WTC11 (cell line): ENCODE results near the gene TNFSF11. TPM values are rescaled to one million over a fixed set of nuclear protein-coding genes. Genes with fewer than 3 reads are reported as not detected.
A peak's percentile ranks its signal among the peaks of the same experiment; 100 is the strongest.

ENCODE experiments used
- ATAC-seq: fragments of 200-7000 bp; cut with Tn5 transposase; 2 replicates; pipeline ENCODE4 v1.10.0; 2021; ENCODE audit warnings: mild to moderate bottlenecking, moderate library complexity
- CTCF ChIA-PET: fragments of 300-600 bp; sonication (Branson Sonifier 250); formaldehyde crosslinking; loops from one replicate; lab custom pipeline; 2021; ENCODE audit warnings: antibody characterized with exemption; lab: Charles Lee
- POLR2A ChIA-PET: fragments of 350-600 bp; sonication (Branson Sonifier 250); formaldehyde crosslinking; loops from one replicate; lab custom pipeline; 2021; ENCODE audit warnings: antibody characterized with exemption; lab: Charles Lee
- DNase-seq: peaks from one replicate; pipeline ENCODE4 v3.0.0; 2021; ENCODE audit warnings: low spot score
- H3K27ac Mint-ChIP-seq: 2 replicates; pipeline ENCODE4 v1.8.0; 2021; ENCODE audit warnings: mixed read lengths
- H3K27me3 Mint-ChIP-seq: 2 replicates; pipeline ENCODE4 v1.8.0; 2021; ENCODE audit warnings: low read depth, mild to moderate bottlenecking, moderate library complexity, mixed read lengths
- H3K36me3 Mint-ChIP-seq: 2 replicates; pipeline ENCODE4 v1.8.0; 2021; ENCODE audit warnings: mixed read lengths
- H3K4me1 Mint-ChIP-seq: 2 replicates; pipeline ENCODE4 v1.8.0; 2022; ENCODE audit warnings: mixed read lengths
- H3K4me3 Mint-ChIP-seq: 2 replicates; pipeline ENCODE4 v1.8.0; 2021; ENCODE audit warnings: mild to moderate bottlenecking, moderate library complexity, mixed read lengths
- H3K9me3 Mint-ChIP-seq: 2 replicates; pipeline ENCODE4 v1.8.0; 2021; ENCODE audit warnings: mixed read lengths
- ATF1 ChIP-seq: sonication (generic); formaldehyde crosslinking; IDR thresholded peaks from 2 replicates; pipeline ENCODE4 v1.8.1; 2023; ENCODE audit warnings: mild to moderate bottlenecking, moderate library complexity, missing genetic modification reagents
- CREM ChIP-seq: sonication (generic); formaldehyde crosslinking; IDR thresholded peaks from 2 replicates; pipeline ENCODE4 v1.8.1; 2022; ENCODE audit warnings: mild to moderate bottlenecking, missing genetic modification reagents, moderate library complexity
- EMX1 ChIP-seq: fragments of 250-450 bp; sonication (Bioruptor Pico); IDR thresholded peaks from 2 replicates; pipeline ENCODE4 v1.8.0; 2021; ENCODE audit warnings: mild to moderate bottlenecking
- GTF2I ChIP-seq: fragments of 250-450 bp; sonication (Bioruptor Pico); conservative IDR thresholded peaks from 2 replicates; pipeline ENCODE4 v1.4.0; 2021; ENCODE audit warnings: mild to moderate bottlenecking
- MYBL2 ChIP-seq: sonication (generic); formaldehyde crosslinking; IDR thresholded peaks from 2 replicates; pipeline ENCODE4 v1.8.1; 2023; ENCODE audit warnings: mild to moderate bottlenecking, moderate library complexity, missing genetic modification reagents
- NFYB ChIP-seq: sonication (generic); formaldehyde crosslinking; conservative IDR thresholded peaks from 2 replicates; pipeline ENCODE4 v1.8.0; 2022; ENCODE audit warnings: low read depth, missing genetic modification reagents
- PRRX2 ChIP-seq: fragments of 250-450 bp; sonication (Bioruptor Pico); IDR thresholded peaks from 2 replicates; pipeline ENCODE4 v1.8.0; 2021; ENCODE audit warnings: mild to moderate bottlenecking
- RORB ChIP-seq: fragments of 250-450 bp; sonication (Bioruptor Pico); IDR thresholded peaks from 2 replicates; pipeline ENCODE4 v1.9.0; 2021; ENCODE audit warnings: mild to moderate bottlenecking
- TCF7 ChIP-seq: sonication (generic); formaldehyde crosslinking; IDR thresholded peaks from 2 replicates; pipeline ENCODE4 v1.8.0; 2022; ENCODE audit warnings: mild to moderate bottlenecking, low read depth, missing genetic modification reagents, moderate library complexity
- ZNF138 ChIP-seq: sonication (generic); formaldehyde crosslinking; conservative IDR thresholded peaks from 2 replicates; pipeline ENCODE4 v1.8.1; 2022; ENCODE audit warnings: mild to moderate bottlenecking, moderate library complexity, missing genetic modification reagents
- ZNF263 ChIP-seq: sonication (generic); formaldehyde crosslinking; IDR thresholded peaks from 2 replicates; pipeline ENCODE4 v1.8.1; 2022; ENCODE audit warnings: low read depth, mild to moderate bottlenecking, moderate library complexity, missing genetic modification reagents
- ZNF416 ChIP-seq: fragments of 250-450 bp; sonication (Bioruptor Pico); IDR thresholded peaks from 2 replicates; pipeline ENCODE4 v1.9.0; 2021; ENCODE audit warnings: mild to moderate bottlenecking, inconsistent platforms
- total RNA-seq: library from RNA; stranded (reverse); gene quantifications from 3 replicates; pipeline ENCODE4 v1.2.3, GENCODE V29; 2021
- TF ChIP-seq, protein P1 (sequence below): fragments of 250-450 bp; sonication (Bioruptor Pico); IDR thresholded peaks from 2 replicates; pipeline ENCODE4 v1.9.0; 2021; ENCODE audit warnings: mild to moderate bottlenecking
- TF ChIP-seq, protein P2 (sequence below): fragments of 250-450 bp; sonication (Bioruptor Pico); conservative IDR thresholded peaks from 2 replicates; pipeline ENCODE4 v1.9.0; 2021; ENCODE audit warnings: mild to moderate bottlenecking
- TF ChIP-seq, protein P3 (sequence below): sonication (generic); formaldehyde crosslinking; conservative IDR thresholded peaks from 2 replicates; pipeline ENCODE4 v1.8.1; 2023; ENCODE audit warnings: mild to moderate bottlenecking, low read depth, missing genetic modification reagents, moderate library complexity
- TF ChIP-seq, protein P4 (sequence below): fragments of 200-600 bp; IDR thresholded peaks from 2 replicates; pipeline ENCODE4 v1.8.0; 2022; ENCODE audit warnings: antibody characterized with exemption
- TF ChIP-seq, protein P5 (sequence below): sonication (generic); formaldehyde crosslinking; IDR thresholded peaks from 2 replicates; pipeline ENCODE4 v1.8.0; 2023; ENCODE audit warnings: missing genetic modification reagents, mild to moderate bottlenecking, borderline replicate concordance
- TF ChIP-seq, protein P6 (sequence below): sonication (generic); formaldehyde crosslinking; IDR thresholded peaks from 2 replicates; pipeline ENCODE4 v1.8.1; 2023; ENCODE audit warnings: mild to moderate bottlenecking, missing genetic modification reagents, moderate library complexity
- TF ChIP-seq, protein P7 (sequence below): sonication (generic); formaldehyde crosslinking; IDR thresholded peaks from 2 replicates; pipeline ENCODE4 v1.8.1; 2022; ENCODE audit warnings: low read depth, missing genetic modification reagents, borderline replicate concordance

Gene TNFSF11
- total RNA-seq, 1 experiment from 2014 or later = 6.1 TPM

DNA sequence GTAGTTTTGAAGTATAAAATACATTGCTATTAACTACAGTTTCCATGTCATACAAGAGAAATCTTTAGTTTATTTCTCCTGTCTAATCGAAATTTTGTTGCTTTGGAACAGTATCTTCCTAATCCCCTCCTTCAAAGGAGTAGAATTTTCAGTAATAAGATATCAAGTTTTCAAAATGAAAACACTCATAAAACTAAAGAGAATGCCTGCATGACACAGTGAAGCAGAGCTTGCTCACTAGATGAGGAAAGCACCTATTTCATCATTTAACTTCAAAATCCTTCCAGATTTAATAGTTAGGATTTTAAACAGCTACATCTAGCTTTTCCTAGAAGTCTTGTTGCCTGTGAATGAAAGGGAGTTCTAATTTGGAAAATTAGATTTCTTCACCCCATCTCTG is 80.8 kb downstream of the TNFSF11 start:
- POLR2A ChIA-PET = no interaction called here
- Mint-ChIP-seq H3K27ac (no peak overlapping the region), H3K9me3 (peaks cover 4% of the 10 kb centered on the region; the same call in 1 of the 2 replicates), H3K27me3 (no peaks in the 10 kb centered on the region; the same call in 1 of the 2 replicates), H3K36me3 (no peaks in the 10 kb centered on the region), H3K4me1 (peaks cover 29% of the 10 kb centered on the region), H3K4me3 (no peak overlapping the region)
- CTCF ChIA-PET = no interaction called here
- TF ChIP-seq GTF2I (CRISPR knock-in tag) = no peak
- no peak for TF ChIP-seq NFYB (CRISPR knock-in tag)
- TF ChIP-seq, protein P1, sequence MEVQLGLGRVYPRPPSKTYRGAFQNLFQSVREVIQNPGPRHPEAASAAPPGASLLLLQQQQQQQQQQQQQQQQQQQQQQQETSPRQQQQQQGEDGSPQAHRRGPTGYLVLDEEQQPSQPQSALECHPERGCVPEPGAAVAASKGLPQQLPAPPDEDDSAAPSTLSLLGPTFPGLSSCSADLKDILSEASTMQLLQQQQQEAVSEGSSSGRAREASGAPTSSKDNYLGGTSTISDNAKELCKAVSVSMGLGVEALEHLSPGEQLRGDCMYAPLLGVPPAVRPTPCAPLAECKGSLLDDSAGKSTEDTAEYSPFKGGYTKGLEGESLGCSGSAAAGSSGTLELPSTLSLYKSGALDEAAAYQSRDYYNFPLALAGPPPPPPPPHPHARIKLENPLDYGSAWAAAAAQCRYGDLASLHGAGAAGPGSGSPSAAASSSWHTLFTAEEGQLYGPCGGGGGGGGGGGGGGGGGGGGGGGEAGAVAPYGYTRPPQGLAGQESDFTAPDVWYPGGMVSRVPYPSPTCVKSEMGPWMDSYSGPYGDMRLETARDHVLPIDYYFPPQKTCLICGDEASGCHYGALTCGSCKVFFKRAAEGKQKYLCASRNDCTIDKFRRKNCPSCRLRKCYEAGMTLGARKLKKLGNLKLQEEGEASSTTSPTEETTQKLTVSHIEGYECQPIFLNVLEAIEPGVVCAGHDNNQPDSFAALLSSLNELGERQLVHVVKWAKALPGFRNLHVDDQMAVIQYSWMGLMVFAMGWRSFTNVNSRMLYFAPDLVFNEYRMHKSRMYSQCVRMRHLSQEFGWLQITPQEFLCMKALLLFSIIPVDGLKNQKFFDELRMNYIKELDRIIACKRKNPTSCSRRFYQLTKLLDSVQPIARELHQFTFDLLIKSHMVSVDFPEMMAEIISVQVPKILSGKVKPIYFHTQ (CRISPR knock-in tag) = no peak
- TF ChIP-seq MYBL2 (CRISPR knock-in tag) = no peak
- ATAC-seq (no peak), DNase-seq (no peak)

DNA sequence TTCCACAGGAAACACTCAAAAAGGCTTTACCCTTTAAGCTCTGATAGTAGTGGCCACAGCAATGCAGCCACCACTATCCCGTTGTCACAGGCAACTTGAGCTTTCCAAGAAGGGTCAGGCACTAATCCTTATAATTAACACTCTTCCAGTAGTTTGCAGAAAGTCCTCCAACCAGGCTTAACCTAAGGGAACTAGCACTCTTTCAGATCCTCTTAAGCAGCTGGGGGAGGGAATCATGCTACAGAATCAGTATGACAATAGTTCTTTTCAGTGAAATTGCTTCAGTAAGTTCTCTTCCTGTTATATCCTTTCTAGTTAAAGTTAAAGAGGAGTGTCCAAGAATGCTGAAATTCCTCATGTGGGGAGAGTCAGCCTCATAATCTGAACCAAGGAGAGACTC is 82.2 kb downstream of the TNFSF11 start:
- DNase-seq (no peak), ATAC-seq (peak; percentile 82)
- TF ChIP-seq ZNF263 (no peak), EMX1 (no peak), MYBL2 (CRISPR knock-in tag) (no peak), CREM (no peak), TCF7 (CRISPR knock-in tag) (no peak), PRRX2 (CRISPR knock-in tag) (no peak), ZNF416 (no peak), RORB (CRISPR knock-in tag) (no peak), ATF1 (no peak), ZNF138 (no peak)
- TF ChIP-seq, protein P2, sequence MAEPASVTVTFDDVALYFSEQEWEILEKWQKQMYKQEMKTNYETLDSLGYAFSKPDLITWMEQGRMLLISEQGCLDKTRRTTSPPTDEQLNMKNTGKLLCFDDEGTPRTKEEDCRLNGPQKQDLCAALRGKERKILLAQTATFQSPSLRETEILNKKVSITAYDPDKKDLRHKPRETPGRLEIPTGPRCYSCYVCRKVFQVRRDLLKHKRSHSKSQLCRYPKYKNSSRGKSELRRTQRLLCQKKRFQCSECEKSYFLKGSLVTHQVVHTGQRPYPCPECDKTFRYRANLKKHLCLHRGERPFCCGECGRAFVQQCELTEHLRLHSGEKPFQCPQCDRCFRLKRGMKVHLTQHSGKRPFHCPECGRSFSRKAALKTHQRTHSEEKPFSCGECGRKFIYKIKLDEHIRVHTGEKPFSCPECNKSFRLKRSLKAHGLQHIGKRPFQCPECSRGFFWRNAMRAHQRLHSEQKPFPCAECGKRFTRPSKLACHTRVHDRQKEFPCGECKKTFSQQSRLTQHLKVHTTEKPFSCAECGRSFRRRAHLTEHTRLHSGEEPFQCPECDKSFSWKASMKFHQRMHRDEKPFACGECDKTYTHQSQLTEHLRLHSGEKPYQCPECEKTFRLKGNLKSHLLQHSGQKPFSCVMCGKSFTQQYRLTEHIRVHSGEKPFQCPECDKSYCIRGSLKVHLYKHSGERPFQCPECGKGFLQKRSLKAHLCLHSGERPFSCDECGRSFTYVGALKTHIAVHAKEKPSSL (CRISPR knock-in tag) = no peak
- TF ChIP-seq, protein P3, sequence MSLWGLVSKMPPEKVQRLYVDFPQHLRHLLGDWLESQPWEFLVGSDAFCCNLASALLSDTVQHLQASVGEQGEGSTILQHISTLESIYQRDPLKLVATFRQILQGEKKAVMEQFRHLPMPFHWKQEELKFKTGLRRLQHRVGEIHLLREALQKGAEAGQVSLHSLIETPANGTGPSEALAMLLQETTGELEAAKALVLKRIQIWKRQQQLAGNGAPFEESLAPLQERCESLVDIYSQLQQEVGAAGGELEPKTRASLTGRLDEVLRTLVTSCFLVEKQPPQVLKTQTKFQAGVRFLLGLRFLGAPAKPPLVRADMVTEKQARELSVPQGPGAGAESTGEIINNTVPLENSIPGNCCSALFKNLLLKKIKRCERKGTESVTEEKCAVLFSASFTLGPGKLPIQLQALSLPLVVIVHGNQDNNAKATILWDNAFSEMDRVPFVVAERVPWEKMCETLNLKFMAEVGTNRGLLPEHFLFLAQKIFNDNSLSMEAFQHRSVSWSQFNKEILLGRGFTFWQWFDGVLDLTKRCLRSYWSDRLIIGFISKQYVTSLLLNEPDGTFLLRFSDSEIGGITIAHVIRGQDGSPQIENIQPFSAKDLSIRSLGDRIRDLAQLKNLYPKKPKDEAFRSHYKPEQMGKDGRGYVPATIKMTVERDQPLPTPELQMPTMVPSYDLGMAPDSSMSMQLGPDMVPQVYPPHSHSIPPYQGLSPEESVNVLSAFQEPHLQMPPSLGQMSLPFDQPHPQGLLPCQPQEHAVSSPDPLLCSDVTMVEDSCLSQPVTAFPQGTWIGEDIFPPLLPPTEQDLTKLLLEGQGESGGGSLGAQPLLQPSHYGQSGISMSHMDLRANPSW (CRISPR knock-in tag) = no peak
- TF ChIP-seq, protein P4, sequence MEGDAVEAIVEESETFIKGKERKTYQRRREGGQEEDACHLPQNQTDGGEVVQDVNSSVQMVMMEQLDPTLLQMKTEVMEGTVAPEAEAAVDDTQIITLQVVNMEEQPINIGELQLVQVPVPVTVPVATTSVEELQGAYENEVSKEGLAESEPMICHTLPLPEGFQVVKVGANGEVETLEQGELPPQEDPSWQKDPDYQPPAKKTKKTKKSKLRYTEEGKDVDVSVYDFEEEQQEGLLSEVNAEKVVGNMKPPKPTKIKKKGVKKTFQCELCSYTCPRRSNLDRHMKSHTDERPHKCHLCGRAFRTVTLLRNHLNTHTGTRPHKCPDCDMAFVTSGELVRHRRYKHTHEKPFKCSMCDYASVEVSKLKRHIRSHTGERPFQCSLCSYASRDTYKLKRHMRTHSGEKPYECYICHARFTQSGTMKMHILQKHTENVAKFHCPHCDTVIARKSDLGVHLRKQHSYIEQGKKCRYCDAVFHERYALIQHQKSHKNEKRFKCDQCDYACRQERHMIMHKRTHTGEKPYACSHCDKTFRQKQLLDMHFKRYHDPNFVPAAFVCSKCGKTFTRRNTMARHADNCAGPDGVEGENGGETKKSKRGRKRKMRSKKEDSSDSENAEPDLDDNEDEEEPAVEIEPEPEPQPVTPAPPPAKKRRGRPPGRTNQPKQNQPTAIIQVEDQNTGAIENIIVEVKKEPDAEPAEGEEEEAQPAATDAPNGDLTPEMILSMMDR = no peak
- TF ChIP-seq, protein P5, sequence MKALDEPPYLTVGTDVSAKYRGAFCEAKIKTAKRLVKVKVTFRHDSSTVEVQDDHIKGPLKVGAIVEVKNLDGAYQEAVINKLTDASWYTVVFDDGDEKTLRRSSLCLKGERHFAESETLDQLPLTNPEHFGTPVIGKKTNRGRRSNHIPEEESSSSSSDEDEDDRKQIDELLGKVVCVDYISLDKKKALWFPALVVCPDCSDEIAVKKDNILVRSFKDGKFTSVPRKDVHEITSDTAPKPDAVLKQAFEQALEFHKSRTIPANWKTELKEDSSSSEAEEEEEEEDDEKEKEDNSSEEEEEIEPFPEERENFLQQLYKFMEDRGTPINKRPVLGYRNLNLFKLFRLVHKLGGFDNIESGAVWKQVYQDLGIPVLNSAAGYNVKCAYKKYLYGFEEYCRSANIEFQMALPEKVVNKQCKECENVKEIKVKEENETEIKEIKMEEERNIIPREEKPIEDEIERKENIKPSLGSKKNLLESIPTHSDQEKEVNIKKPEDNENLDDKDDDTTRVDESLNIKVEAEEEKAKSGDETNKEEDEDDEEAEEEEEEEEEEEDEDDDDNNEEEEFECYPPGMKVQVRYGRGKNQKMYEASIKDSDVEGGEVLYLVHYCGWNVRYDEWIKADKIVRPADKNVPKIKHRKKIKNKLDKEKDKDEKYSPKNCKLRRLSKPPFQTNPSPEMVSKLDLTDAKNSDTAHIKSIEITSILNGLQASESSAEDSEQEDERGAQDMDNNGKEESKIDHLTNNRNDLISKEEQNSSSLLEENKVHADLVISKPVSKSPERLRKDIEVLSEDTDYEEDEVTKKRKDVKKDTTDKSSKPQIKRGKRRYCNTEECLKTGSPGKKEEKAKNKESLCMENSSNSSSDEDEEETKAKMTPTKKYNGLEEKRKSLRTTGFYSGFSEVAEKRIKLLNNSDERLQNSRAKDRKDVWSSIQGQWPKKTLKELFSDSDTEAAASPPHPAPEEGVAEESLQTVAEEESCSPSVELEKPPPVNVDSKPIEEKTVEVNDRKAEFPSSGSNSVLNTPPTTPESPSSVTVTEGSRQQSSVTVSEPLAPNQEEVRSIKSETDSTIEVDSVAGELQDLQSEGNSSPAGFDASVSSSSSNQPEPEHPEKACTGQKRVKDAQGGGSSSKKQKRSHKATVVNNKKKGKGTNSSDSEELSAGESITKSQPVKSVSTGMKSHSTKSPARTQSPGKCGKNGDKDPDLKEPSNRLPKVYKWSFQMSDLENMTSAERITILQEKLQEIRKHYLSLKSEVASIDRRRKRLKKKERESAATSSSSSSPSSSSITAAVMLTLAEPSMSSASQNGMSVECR = no peak
- TF ChIP-seq, protein P6, sequence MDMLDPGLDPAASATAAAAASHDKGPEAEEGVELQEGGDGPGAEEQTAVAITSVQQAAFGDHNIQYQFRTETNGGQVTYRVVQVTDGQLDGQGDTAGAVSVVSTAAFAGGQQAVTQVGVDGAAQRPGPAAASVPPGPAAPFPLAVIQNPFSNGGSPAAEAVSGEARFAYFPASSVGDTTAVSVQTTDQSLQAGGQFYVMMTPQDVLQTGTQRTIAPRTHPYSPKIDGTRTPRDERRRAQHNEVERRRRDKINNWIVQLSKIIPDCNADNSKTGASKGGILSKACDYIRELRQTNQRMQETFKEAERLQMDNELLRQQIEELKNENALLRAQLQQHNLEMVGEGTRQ (CRISPR knock-in tag) = no peak
- TF ChIP-seq, protein P7, sequence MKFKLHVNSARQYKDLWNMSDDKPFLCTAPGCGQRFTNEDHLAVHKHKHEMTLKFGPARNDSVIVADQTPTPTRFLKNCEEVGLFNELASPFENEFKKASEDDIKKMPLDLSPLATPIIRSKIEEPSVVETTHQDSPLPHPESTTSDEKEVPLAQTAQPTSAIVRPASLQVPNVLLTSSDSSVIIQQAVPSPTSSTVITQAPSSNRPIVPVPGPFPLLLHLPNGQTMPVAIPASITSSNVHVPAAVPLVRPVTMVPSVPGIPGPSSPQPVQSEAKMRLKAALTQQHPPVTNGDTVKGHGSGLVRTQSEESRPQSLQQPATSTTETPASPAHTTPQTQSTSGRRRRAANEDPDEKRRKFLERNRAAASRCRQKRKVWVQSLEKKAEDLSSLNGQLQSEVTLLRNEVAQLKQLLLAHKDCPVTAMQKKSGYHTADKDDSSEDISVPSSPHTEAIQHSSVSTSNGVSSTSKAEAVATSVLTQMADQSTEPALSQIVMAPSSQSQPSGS (CRISPR knock-in tag) = no peak
- no peak overlapping the region for H3K4me3 Mint-ChIP-seq
- peaks cover 30% of the 10 kb centered on the region for H3K4me1 Mint-ChIP-seq
- CTCF ChIA-PET = no interaction called here
- H3K36me3 Mint-ChIP-seq = no peaks in the 10 kb centered on the region
- no peaks in the 10 kb centered on the region; the same call in 1 of the 2 replicates for H3K27me3 Mint-ChIP-seq
- peak overlapping the region; percentile 46; the same call in 1 of the 2 replicates for H3K27ac Mint-ChIP-seq
- no peaks in the 10 kb centered on the region for H3K9me3 Mint-ChIP-seq
- POLR2A ChIA-PET = no interaction called here
